ENCODE data around the gene NUP93.
"Not testable (repeated sequence)": the region's sequence is repeated elsewhere in the genome, so short reads cannot be mapped to it uniquely, and the experiment has no call there.

Gene NUP93

GRCh38 chr16:56779906-56780305 lies 50.0 kb downstream of the NUP93 start:
- no peak for DNase-seq (ENCODE audit: low read depth)

DNA sequence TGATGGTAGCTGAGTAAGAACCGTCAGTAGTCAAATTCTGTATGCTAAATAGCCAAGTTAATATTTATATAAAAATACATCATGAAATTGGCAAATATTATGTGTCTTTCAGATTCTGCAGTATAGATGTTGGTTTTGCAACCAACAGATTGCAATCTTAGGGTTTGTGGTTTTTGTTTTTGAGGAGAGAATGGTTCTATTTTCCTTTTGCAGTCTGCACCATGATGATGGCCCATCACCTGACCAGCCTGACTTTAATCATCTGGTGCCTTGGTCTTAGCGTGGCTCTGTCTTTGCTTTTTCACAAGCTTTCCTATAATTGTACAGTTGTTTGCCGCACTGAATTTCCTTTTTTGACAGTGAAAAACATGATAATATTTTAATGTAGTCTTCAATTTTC lies 50.7 kb downstream of the NUP93 start:
- no peak for DNase-seq (ENCODE audit: low read depth)

DNA sequence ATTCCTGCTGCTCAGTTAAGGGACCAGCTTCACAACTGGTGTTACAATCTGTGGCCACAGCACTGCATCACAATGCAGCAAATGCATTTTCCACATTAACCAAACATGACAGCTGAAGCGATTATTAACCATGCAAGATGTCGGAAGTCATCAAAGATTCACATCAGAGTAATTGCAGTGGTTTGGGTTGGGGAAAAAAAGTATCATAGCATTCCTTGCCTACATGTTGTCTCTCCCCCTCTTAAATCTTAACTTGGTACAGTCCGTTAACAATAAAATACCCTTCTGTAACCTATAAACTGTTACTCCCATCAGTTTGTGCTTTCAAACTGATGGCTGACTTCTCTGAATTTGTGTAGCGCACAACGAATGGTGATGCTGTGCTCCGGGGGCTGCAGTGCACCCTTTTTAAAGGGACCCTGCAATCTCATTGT lies 51.6 kb downstream of the NUP93 start:
- DNase-seq (ENCODE audit: low read depth): no peak

DNA sequence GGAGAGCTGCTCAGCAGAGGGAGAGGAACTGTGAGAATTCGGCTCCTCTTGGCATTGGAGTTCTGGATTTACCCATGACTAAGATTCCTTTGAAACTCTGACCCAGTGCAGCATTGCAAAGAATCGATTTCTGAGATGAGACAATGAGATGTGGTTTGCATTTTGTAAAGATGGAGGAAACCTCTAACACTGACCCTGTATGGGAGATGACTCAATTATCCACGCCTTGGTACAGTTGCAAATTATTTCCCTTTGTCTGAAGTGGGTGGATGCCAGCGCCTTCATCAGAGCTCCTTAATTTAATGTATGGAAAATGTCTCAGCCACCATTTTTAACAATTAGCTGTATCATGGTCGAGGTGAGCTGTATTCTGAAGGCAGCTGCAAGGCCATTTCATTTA lies 53.4 kb downstream of the NUP93 start:
- no peak for DNase-seq (ENCODE audit: low read depth)

DNA sequence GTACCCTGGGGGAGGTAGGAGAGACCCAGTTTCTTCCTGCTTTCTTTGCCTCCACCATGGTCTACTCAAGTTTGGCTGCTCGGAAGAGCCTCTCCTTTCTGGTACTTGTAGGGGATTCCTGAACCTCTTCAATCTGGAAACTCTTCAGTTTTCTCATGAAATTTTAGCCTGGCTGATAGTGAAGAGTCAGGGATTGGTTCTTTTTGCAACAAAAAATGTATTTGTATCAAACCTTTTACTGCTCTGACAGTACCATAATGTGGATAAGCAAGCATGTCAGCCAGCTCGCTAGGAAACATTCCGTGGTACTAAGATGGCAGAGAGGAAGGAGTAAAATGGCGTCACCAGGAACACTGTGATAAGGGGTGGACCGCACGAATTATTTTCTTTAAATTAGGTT lies 55.4 kb downstream of the NUP93 start:
- no peak for DNase-seq (ENCODE audit: low read depth)

GRCh38 chr16:56787167-56787566 lies 57.2 kb downstream of the NUP93 start:
- DNase-seq (ENCODE audit: low read depth): no peak

DNA sequence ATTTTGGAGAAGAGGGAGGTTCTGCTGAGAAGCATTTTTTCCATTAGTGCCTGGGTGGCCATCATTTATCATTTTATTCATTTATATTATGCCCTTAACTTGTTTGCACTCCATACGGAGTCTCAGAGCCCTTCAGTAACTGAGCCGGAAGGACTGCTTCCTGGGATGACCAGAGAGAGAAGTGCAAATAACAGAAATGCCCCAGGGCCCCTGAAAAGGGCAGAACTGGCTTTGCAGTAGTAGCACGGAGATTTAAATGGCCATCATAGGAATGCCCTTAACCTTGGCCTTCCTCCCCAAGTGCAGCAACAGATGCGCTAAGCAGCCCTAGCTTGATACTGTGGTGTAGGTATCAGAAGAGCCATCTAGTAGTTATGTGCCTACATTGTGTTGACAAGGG lies 58.5 kb downstream of the NUP93 start:
- DNase-seq (ENCODE audit: low read depth): no peak

DNA sequence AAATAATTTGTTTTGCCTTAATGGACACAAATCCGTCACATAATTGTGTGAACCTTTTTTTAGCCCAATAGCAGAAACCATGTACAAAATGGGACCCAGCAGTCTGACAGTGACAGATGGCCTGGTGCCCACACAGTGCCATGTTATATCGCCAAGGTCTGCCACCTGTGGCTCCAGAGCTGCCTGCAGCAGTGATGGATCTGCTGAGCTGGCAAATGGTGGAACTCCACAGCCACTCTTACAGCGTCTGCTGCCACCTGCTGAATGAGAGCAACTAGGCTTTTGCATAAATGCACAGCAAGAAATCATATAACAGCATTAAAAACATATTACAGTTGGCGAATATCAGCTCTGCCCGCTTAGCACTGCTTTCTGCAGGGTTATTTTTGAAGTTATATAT lies 59.4 kb downstream of the NUP93 start:
- no peak for DNase-seq (ENCODE audit: low read depth)

- no peak for DNase-seq (ENCODE audit: low read depth)
Observed at GRCh38 chr16:56792967-56793366, 63.0 kb downstream of the NUP93 start.

- DNase-seq (ENCODE audit: low read depth): no peak
Observed at GRCh38 chr16:56793492-56793891, 63.6 kb downstream of the NUP93 start.

- DNase-seq (ENCODE audit: low read depth): no peak
Observed at GRCh38 chr16:56795011-56795410, 65.1 kb downstream of the NUP93 start.

- not testable (repeated sequence) for DNase-seq (ENCODE audit: low read depth)
Observed at GRCh38 chr16:56797038-56797437, 67.1 kb downstream of the NUP93 start.

DNA sequence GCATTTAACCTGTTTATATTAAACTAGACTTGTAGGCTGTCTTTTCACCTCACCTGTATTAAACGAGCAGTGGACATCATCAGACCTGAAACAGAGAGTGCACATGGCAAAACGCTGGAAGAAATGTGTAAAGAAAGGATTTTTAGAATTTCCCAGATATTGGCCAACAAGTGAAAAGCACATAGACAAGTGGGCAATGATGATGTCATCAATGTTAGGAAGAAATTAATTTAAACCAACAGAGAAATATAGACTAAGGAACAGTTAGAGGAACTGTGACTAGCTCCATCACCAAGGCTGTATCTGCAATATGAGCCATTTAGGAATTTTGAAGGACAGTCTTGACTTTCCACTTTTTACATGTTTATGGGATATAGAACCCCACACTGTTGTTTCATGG lies 67.9 kb downstream of the NUP93 start:
- no peak for DNase-seq (ENCODE audit: low read depth)

DNA sequence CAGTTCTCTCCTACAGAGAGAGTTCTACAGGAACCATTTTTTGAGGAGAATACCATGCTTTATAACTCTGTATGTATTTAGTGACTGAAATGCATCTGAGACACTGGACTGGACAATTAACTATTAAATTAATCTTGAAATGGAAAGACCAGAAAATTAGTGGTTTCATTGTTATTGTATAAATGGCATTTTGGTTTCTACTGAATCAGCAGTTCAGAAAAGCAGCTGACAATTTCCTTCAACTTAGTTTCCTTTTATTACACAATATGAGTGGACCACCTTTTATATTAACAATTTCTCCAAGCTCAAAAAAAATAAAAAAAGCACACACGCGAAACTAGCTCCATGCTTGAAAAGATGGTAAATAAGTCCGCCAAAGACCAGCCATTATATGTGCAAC lies 69.0 kb downstream of the NUP93 start:
- no peak for DNase-seq (ENCODE audit: low read depth)

- no peak for DNase-seq (ENCODE audit: low read depth)
Observed at GRCh38 chr16:56800355-56800754, 70.4 kb downstream of the NUP93 start.

DNA sequence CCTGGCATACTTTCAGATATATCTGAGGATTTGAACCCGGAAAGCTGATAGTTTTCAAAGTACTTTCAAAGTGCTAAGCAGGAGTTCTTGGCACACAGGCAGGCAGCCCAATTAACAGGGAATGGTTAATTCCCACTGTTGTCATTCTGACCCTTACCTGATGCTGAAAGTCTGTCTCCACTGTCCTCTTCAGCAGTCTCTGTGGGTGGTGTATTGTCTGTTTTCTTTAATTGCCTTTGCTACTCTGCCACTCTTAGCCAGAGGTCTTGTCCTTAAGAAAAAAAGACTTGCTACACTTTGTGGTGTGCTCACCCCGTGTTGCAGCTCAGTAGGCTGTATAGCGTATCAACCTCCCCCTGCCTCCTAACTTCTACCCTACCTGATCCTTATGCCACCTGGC lies 71.8 kb downstream of the NUP93 start:
- no peak for DNase-seq (ENCODE audit: low read depth)

- no peak for DNase-seq (ENCODE audit: low read depth)
Observed at GRCh38 chr16:56807011-56807675, 77.2 kb downstream of the NUP93 start.

DNA sequence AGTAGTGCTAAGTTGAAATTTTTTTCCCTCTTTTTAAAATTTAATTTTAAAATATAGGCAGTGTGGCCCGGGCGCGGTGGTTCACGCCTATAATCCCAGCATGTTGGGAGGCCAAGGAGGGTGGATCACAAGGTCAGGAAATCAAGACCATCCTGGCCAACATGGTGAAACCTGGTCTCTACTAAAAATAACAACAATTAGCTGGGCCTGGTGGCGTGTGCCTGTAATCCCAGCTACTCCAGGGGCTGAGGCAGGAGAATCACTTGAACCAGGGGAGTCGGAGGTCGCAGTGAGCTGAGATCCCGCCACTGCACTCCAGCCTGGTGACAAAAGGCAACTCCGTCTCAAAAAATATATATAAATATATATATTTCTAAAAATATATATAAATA lies 77.7 kb downstream of the NUP93 start:
- not testable (repeated sequence) for DNase-seq (ENCODE audit: low read depth)

DNA sequence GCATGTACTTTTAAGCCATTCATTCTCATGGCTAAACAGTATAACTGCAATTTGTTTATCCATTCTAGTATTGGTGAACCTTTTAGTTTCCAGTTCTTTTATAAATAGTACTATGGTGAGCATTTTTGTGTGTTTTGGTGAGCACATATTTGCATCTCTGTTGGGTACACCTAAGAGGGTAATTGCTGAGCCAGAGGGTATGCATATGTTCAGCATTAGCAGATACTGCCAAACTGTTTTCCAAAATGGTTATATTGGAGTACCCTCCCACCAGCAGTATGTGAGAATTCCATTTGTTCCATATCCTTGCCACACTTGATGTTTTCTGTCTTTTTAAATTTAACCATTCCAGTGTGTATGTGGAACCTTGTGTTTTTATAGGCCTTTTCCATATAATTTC lies 81.0 kb downstream of the NUP93 start:
- DNase-seq (ENCODE audit: low read depth): no peak

- not testable (repeated sequence) for DNase-seq (ENCODE audit: low read depth)
Observed at GRCh38 chr16:56811602-56812001, 81.7 kb downstream of the NUP93 start.

DNA sequence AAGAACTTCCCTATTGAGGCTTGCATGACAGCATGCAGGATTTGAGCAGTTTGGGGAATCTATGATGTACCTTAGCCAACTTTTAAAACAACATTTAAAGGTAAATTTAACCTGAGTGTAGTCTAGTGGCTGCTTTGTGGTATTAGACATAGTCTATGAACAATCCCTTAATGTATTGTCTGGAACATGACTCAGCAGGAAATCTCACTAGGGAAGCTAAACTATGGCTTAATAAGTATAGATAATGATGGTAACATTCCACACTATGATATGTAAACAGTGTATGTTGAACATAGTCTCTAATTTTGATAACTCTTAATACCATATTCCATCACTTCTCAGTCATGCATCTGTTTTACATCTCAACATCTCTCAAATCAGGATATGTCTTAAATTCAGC lies 83.0 kb downstream of the NUP93 start:
- no peak for DNase-seq (ENCODE audit: low read depth)

GRCh38 chr16:56814537-56815432 lies 84.9 kb downstream of the NUP93 start:
- no peak for DNase-seq (ENCODE audit: low read depth)

- no peak for DNase-seq (ENCODE audit: low read depth)
Observed at GRCh38 chr16:56815721-56816120, 85.8 kb downstream of the NUP93 start.

- DNase-seq (ENCODE audit: low read depth): no peak
Observed at GRCh38 chr16:56817056-56817455, 87.1 kb downstream of the NUP93 start.

Measured in CMK (cell line).